LNCaP clone FGC (cell line): ENCODE data around the gene RNF214.

Source experiments
- DNase-seq: peaks from one replicate; pipeline ENCODE4 v3.0.0-alpha.2; 2011; ENCODE audit warnings: low read depth
- H3K4me3 ChIP-seq: 2 replicates; pipeline ENCODE4 v1.5.1; 2011; ENCODE audit warnings: mild to moderate bottlenecking, low read depth, low read length, control low read depth
- TF ChIP-seq, protein P1 (sequence below): IDR thresholded peaks from 2 replicates; pipeline ENCODE4 v1.5.1; 2012; ENCODE audit warnings: mild to moderate bottlenecking; ENCODE audit not compliant: control insufficient read depth, insufficient read depth; ENCODE audit errors: extremely low read depth

RNF214 gene

DNA sequence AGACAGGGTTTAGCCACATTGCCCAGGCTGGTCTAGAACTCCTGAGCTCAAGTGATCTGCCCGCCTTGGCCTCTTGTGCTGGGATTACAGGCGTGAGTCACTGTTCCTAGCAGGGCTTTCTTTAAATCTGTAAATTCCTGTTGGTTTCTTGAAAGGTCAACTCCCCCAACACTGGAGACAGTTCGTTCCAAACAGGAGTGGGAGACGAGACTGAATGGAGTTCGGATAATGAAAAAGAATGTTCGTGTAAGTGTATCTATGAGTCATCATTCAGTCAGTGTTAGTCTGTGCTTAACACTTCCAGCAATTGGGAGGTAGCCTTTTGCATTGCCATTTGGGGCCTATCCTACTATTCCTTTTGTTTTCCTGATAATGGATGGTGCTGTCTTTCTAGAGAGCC is 48.7 kb downstream of the RNF214 start:
- no peak overlapping the region for H3K4me3 ChIP-seq
- TF ChIP-seq, protein P1, sequence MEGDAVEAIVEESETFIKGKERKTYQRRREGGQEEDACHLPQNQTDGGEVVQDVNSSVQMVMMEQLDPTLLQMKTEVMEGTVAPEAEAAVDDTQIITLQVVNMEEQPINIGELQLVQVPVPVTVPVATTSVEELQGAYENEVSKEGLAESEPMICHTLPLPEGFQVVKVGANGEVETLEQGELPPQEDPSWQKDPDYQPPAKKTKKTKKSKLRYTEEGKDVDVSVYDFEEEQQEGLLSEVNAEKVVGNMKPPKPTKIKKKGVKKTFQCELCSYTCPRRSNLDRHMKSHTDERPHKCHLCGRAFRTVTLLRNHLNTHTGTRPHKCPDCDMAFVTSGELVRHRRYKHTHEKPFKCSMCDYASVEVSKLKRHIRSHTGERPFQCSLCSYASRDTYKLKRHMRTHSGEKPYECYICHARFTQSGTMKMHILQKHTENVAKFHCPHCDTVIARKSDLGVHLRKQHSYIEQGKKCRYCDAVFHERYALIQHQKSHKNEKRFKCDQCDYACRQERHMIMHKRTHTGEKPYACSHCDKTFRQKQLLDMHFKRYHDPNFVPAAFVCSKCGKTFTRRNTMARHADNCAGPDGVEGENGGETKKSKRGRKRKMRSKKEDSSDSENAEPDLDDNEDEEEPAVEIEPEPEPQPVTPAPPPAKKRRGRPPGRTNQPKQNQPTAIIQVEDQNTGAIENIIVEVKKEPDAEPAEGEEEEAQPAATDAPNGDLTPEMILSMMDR = no peak
- DNase-seq = no peak

DNA sequence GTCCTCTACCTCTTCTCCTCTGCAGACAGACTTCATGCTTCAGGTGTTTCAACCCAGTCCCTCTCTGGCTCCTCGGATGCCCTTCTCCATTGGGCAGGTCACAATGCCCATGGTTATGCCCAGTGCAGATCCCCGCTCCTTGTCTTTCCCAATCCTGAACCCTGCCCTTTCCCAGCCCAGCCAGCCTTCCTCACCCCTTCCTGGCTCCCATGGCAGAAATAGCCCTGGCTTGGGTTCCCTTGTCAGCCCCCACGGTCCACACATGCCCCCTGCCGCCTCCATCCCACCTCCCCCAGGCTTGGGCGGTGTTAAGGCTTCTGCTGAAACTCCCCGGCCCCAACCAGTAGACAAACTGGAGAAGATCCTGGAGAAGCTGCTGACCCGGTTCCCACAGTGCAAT is 49.4 kb downstream of the RNF214 start:
- TF ChIP-seq, protein P1 = no peak

DNA sequence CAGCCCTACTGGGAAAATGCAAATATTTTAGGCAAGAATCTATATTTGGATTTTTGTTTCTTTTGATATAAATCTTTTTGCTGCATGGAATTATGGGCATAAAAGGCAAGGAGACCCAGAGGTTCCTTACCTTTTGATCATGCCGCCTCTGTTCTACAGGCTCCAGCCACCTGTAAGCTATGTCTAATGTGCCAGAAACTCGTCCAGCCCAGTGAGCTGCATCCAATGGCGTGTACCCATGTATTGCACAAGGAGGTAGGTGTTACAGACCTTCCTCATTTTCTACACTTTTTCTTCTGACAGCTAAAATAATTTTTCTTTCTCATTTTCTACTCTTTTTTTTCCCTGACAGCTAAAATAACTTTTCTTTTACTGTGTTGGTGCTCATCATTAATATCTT is 50.5 kb downstream of the RNF214 start:
- DNase-seq = no peak
- TF ChIP-seq, protein P1 = no peak
- H3K4me3 ChIP-seq = no peak overlapping the region

More for the DNA sequence above, 49.4 kb downstream of the RNF214 start:
- H3K4me3 ChIP-seq = no peak overlapping the region
- no peak for DNase-seq

DNA sequence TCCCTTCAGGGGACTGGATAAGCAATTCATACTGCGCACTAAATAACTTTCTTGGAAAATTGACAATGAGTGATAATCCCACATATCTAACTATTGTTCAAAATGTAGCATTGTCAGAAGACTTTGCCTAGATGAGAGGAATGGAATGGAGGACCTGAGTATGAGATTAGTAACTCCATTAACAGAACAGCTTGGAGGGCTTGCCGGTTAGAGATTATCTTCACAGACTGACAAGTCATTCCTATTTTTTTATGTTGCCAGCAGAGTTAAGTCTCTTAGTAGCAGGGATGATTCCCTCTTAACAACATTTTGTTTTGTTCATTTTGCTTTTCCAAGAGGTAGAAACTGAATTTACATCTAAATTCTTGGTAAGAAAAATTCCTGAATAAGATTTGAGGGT is 51.6 kb downstream of the RNF214 start:
- no peak overlapping the region for H3K4me3 ChIP-seq
- TF ChIP-seq, protein P1 = no peak
- no peak for DNase-seq

DNA sequence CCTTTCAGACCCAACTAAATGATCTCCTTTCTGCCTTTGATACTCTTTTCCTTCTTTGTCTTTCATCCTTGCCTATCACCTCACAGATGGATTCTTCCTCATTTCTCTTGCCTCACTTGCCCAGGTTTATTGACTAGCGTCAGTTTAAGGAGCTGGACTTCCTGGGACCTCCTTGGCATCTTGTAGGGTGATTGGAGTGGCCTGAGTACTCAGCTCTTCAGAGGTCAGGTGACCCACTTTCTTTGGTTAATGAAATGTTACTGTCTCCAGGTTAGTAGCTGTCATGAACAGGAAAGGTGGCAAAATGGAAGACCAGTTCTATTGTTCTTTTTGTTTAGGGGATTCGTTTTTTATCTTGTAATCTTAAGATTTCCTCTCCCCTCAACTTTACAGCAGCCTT is 54.1 kb downstream of the RNF214 start:
- no peak overlapping the region for H3K4me3 ChIP-seq
- no peak for DNase-seq
- TF ChIP-seq, protein P1 = no peak

DNA sequence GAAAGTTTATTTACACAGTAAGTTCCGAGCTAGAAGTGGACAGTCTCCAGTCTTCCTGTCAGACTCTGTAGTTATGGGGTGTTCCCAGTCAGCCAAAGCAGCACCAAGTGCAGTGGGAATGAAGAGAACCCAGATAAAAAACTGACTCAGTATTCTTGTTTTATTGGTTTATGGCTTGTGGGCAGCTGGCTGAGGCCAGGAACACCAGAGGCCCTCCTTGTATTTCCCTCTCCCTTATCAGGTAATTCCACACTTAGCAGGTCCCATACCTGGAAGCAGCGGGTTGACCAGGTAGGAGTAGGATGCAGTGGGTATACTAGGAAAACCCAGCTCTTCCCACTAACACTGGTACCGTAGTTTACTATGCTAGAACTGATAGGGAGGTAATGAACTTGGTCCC is 55.2 kb downstream of the RNF214 start:
- DNase-seq = no peak
- TF ChIP-seq, protein P1 = no peak
- no peak overlapping the region for H3K4me3 ChIP-seq

DNA sequence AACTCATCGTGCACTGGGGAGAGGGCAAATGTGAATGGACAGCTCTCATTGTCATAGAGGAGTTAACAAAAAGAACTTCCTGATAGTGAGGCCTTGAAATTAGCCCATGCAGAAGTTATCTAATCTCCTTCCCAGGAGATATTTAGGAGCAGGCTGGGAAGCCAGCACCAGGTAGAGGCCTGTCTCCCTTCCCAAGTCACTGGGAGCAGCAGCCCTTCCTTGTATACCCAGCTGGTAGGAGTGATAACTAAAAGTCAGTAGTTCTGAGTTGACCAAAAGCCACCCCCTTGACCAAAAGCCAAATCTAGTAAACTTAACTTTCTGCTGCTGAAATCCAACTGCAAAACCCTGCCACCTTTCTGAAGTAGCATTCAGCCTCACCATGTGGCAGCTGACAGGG is 57.3 kb downstream of the RNF214 start:
- H3K4me3 ChIP-seq = no peak overlapping the region
- DNase-seq = no peak
- TF ChIP-seq, protein P1 = no peak
